Measurements from ENCODE around the gene PEG3.
"Not testable (repeated sequence)": the region's sequence is repeated elsewhere in the genome, so short reads cannot be mapped to it uniquely, and the experiment has no call there.

The PEG3 gene

DNA sequence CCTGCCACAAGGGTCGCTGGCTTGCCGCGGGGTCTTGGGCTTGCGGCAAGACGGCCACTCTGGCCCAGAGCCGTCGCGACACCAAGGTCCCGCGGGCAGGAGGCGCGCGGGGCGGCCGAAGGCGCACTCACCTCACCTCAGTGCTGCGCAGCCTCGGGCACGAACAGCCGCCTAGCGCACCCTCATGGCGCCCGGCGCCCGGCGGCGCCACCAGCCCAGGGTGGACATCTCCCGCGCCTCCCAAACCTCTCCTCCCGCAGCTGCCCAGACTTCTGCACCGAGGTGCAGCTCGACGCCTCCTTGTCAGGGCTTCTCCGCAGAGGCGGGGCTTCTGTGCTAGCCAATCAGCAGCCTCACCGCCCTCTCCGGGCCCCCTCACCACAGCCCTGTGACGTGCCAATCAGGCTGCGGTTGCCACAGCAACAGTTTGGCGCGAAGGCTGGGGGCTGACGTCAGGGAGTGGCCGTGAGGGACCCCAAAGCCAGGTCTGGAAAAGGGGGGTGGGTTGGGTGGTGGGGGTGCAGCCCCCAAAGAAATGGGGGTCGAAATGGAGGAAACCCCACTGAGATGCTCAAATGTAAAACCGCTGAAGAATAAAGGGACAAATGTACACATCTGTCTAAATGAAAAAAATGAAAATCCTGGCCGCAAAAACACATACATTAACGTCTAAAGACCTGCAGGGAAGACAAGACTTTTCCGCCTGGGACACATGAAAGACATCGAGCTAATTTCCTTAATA, at the start of gene PEG3, which contains the start of gene ZIM2:
PEG3 (minus strand) TSS at position 276 of the 742 bp plus-strand sequence. CDS start 16,071 bp downstream, outside the sequence.
ZIM2 (minus strand) TSS at position 276 of the 742 bp plus-strand sequence. CDS start 16,449 bp downstream, outside the sequence.
- no peak for DNase-seq

DNA sequence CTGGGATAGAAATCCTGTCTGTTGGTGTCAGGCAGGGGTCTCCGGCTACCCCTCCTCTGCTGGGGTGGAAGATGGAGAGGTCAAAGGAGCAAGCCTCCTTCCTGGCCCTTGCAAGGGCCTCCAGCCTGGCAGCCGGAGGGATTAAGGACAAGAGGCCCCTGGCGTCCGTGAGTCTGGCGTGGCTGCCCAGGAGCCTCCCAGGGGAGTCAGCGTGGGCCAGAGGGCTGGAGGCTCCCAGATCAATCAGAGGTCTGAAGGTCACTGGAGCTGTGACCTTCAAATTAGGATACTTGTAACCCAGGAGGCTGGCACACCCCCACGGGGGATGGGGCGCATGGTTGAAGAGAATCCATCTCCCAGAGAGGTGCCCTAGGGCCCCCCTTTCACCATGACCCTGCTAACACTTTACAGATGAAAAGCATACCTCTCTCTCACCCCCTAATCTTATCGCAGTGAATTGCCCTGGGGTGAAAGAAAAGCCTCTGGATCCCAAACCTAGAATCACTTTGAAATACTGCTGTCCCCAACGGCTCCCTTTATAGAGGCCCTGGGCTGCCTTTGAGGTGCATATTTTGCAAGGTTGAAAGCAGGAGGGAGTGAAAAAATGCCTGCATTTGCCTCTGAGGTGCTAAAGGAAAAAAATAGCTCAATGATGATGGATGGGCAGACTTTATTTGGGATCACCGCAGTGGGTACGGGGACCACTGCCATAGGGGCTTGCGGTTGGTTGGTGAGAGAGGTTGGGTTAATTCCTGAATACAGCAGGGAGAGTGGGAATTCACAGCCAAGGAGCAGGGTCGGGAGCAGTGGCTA, 44.9 kb upstream of the PEG3 start:
- no peak for DNase-seq

DNA sequence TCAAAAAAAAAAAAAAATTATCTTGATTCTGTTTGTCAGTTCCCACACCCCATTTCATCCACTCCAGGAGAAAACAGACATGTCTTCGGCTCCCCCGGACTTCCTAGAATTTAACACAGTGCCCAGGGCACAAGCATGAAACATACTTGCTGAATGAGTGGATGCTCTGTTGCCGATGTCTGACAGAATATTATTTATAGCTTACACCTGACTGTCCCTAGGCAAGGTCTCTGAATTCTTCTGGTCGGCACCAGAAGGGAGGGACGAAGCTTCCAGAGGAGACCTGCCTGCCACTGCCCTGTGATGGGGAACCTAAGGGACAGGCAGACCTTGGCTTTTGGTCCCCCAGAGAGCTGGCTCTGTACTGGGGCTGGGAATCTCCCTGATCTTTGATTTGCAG, 43.9 kb upstream of the PEG3 start:
- DNase-seq: no peak

DNA sequence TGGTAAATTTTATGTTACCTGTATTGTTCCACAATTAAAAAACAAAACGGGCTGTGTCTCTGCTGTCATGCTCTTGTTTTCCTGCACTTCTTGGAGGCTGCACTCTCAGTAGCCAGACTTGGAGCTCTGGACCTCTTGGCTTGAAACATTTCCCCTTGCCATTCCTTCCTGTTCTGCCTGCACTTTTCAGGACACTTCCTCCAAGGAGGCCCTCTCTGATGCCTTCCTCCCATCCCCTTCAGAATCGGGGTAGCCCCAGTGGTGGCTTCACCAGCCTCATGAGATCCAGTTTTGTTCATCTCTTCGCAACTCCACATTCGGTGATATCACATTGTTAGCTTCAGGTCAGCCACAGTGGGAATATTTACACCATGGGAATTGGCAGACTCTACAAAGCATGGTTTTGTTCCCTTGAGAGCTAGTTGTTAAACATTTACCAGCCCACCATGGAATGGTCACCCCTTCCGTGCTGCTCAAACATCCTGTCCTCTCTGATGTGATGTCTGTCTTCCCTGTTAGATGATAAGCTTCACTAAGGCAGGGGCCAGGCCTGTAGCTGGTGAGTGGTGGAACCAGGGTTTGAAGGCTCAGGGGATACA, 40.2 kb upstream of the PEG3 start:
- DNase-seq: no peak

DNA sequence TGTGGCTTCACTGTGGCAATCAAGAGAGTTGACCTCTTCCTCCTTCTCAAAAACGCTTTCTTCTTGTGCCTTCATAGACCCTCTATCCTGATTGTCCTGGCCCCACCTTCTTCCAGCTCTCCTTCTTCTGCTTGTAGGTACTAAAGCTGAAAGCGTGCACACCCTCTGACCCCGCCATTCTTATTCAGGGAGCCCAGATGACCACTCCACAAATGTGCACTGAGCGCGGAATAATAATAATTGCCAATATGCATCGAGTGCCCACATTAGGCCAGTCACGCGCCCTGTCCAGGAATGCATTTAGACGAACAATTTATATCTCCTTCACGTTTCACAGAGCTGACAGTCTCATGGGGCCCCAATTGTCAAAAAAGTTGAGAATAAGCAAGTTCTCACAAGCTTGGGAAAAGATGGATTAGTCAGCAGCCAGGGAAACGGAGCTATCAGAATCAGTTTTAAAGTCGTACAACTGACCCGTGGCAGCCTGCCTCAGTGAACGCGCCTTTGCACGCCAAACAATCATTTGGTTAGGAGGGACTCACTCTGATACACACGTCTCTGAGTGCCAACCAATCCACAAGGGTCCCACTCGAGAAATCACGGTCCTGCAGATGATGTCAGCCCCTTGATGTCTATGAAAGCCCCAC, 36.7 kb upstream of the PEG3 start:
- no peak for DNase-seq

DNA sequence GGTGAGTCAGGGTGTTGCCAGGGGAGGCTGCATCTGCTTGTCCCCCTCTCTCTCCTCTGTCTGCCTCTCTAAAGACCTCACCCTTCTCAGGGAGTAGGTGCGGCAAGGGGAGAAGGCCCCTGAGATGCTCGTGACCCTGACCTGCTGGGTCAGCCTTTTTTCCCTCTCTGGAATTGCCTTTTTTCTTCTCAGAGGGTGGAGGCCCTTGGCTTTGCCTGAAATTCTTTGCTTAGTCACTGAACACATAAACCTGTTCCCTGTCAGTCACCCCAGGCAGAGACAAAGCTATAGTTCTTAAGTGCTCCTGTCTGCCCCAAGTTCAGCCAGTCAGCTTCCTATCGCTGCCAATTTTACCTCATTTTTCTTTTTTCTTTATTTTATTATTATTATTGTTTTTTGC, 35.2 kb upstream of the PEG3 start:
- no peak for DNase-seq

DNA sequence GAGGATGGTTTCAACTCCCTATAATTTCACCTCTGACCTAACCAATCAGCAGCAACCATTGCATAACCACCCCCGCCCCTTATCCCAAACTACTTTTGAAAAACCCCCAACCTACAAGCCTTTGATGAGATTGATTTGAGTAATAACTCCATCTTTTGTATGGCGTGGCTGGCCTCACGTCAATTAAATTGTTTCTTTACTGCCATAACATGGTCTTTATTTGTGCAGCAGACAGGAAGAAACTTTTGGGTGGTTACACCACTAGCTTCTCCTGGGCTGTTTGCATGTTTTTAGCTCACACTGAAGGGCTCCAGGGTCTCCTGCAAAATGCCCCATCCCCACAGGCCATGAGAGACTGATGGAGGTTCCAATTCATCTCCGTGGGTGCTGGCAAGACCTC, 34.0 kb upstream of the PEG3 start:
- DNase-seq: no peak

DNA sequence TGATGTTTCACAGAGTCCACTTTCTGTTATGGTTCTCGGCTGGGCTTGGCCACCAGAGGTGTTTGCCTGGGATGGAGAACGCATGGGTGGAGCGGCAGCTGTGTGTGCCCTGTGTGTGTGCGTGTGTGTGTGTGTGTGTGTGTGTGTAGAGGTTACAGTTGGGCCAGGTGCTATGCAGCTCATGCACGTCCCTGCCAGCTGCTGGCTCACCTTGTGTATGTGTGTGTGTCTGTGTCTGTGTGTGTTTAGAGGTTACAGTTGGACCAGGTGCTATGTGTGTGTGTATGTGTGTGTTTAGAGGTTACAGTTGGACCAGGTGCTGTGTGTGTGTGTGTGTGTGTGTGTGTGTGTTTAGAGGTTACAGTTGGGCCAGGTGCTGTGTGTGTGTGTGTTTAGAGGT, 33.0 kb upstream of the PEG3 start:
- DNase-seq: no peak

DNA sequence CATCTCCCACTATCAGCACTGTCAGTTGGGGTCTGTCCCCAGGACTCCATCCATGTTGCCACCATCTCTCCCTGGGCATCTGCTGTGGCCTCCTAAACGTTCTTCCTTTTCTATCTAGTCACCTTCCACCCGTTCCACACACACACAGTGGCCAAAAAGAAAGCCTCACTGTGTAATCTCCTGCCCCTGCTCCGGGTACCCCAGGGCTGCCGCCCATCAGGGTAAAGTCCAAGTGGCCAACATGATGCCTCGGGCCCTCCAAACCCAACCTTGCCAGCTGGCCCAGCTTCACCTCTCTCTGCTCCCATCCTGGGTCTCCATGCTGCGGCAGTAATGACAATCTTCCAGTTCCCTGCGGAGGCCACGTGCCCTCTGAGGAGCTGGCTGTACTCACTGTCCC, 29.4 kb upstream of the PEG3 start:
- DNase-seq: no peak

DNA sequence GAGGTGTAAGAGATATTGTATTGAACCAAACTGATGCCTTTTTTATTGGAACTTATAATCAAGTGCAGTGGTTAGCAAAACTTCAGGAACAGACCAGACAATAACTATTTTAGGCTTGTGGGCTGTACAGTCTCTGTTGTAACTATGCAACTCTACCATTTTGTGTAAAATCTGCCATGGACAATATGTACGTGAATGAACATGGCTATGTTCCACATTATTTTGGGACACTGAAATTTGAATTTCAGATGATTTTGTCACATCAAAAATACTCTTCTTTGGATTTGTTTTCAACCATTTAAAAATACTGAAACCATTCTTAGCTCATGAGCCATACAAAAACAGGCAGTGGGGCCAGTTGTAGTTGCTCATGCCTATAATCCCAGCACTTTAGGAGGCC, 27.9 kb upstream of the PEG3 start:
- no peak for DNase-seq

DNA sequence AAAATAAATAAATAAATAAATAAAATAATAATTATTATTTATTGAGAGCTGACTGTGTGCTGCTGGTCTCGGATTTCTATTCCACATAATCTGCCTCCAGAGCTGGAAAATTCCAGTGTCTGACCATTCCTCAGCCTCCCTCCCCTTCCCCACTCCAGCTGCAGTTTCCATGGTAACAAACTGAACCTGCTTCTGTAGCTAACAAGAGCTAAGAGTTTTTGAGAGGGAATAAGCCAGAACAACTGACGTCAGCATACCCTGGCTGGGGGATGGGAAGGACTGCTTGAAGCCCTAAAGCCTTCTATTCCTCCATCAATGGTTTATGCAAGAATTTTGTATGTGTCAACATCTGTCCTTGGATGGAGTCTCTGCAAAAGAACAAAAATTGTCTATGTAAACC, 26.0 kb upstream of the PEG3 start:
- no peak for DNase-seq

DNA sequence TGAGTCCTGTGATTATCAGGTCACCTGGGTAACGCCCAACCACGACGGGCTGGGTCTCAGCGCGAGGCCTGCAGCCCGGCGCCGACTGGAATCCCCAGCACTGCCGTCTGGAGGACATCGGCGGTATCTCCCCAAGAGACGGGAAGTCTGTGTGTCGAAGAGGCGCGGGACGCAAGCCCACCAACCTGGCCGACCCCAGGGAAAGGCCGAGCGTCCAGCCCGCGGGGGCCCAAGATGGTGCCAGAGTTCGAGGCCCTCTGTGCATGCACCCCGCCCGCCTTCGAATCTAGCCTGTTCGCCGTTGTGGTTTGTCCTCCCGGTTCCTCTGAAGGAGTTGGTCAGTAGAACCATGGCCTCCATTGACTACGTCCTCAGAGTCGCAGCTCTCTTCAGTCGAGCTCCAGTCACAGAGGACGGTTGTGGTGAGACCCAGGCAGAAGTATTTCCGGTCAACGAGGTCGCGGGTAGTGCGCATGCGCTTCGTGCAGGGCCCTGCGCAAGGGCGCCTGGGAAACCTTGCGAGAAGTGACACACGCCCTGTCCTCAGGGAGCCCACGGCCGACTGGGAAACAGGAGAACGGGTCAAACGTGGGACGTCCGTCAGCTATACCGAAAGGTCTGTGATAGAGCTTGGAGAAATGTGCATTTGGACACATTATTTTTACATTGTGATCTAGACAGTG, 24.1 kb upstream of the PEG3 start:
- DNase-seq: no peak

DNA sequence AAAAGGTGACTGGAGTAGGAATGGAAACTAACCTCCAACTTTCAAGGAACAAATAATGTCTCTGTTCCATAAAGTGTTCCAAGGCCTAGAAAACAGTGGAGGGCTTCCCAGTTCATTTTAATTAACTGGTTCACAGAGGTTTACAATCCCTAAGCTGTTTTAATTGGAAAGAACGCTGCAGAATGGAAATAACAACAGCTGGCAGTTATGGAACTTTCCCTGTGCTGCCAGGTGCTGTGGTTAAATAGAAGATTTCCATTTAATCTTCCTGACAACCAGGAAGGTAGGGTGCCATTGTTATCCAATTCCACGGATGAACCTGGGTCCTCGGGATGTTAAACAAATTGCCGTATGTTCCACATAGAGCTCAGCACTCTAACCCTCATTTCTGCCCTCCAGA, 22.2 kb upstream of the PEG3 start:
- DNase-seq: no peak

DNA sequence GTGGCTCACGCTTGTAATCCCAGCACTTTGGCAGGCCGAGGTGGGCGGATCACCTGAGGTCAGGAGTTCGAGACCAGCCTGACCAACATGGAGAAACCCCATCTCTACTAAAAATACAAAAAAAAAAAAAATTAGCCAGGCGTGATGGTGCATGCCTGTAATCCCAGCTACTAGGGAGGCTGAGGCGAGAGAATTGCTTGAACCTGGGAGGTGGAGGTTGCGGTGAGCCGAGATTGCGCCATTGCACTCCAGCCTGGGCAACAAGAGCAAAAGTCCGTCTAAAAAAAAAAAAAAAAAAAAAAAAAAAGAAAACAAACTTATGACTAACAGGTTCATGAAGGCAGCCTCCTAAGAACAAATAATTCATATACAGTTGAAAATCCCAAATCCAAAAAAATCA, 19.9 kb upstream of the PEG3 start:
- not testable (repeated sequence) for DNase-seq

DNA sequence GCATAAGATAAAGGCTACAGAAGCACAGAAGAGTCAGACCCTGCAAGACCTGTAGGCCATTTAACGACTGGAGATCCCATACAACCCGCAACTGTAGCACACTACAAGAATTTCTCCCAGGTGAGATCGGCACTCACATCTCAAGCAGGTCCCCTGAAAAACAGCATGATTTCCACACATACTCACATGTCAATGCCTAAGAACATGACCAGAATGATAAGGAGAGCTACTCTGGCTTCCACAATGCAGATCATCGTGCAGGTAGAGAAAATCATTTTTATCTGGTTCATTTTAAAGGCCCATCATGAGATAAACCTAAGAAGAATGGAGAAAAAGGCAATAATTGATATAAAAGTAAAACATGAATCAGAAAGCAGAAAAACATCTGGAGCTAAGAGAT, 17.5 kb upstream of the PEG3 start:
- DNase-seq: no peak

DNA sequence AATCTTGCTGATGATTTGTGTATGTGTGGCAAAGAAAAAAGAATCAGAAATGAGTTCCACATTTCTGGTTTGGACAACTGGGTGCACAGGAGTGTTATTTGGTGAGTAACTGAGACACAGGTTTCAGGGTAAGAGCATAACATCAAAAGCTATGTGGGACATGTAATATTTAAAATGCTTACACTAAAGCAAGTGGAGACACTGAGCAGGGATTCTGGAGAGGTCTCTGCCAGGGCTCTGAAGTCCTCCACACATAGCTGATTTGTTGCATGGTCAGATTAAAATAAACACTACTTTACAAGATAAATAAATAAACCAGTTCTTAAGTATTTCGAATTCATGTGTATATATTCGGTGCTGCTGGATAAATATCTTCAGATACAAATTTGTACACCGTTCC, 16.3 kb upstream of the PEG3 start:
- no peak for DNase-seq

DNA sequence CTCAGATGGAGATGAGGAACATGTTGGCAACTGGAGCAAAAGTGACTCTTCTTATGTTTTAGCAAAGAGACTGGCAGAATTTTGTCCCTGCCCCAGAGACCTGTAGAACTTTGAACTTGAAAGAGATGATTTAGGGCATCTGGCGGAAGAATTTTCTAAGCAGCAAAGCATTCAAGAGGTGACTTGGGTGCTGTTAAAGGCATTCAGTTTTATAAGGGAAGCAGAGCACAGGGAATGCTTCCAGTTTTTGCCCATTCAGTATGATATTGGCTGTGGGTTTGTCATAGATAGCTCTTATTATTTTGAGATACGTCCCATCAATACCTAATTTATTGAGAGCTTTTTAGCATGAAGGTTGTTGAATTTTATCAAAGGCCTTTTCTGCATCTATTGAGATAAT, 11.8 kb upstream of the PEG3 start:
- DNase-seq: not testable (repeated sequence)

DNA sequence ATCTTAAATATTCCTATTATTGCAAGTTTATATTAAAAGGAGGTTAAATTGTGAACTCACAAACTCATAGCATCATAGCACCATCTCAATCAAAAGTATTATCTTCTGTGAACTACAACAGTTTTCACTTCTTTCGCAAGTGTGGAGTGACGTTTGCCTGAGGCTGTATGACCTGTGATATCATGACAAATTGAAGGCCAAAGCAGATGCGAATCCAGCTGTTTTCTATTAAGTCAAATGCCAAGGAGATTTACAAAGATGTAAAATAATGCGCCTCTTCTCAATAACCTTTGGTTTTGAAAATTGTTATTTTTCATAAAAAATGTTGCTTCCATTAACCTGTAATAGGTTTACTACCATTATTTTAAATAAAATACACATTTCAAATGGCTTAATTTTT, 7.6 kb upstream of the PEG3 start:
- no peak for DNase-seq

DNA sequence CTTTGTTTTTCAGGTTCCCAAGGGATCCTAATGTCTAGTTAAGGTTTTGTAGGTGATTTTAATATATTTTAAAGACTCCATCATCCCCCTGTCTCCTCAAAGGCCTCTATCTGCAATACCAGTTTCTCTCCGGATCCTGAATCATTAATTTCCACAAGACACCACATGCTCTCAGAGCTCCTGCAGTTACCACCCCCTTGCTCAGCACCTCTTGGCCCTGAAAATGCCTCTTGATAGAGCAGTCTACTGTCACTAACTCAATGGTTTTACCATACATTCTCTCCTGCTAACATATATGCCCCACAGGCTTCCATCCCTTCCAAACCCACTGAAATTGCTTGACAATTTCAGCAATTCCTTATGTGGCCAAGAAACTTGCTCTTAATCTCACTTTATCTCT, 1.9 kb upstream of the PEG3 start:
- DNase-seq: no peak

DNA sequence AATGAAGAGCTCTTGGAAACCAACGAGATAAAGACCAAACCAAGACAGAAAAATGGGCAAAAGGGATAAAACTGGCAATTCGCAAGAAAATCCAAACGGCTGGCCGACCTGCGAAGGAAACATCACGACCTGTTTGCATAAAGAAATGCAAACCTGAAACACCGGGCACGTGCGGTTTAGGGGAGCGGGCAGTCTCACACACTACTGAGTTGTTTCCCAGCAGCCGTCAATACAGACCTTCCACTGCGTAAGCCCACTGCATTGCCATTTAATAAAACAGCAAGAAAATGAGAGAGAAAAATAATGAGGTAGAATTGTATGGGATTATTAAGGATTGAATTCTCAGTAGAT, 642 bp upstream of the PEG3 start:
- no peak for DNase-seq

DNA sequence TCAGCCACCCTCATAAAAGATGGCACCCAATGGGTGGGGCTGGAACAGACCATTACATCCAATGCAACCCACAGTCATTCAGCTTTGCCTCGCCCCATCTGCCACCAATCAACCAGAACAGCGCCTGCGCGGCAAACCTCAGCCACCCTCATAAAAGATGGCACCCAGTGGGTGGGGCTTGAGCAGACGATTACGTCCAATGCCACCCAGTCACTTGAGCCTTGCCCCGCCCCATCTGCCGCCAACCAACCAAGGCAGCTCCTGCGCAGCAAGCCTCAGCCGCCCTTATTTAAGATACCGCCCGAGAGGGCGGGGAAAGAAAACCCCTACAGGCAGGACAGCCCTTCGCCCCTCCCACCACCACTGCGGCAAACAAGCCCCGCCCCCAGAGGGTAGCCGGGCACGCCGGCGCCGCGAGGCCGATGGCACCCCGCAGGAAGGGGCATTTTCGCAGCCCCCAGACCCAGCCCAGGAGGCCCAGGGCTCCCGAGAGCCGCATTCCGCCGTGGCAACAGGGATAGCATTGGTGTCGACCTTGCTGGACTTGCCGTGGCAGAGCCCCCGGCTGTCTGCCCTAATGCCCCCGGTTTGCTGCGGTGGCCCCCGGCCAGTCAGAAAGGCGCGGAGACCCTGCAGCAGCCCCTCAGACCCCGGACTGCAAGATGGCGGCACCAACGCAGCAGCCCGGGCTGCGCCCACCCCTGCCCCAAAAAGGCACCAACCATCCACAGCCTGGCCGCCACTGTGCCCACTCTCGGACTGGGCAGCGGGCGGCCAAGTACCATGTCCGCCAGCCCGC, 675 bp downstream of the PEG3 start:
- peak; percentile 82 for DNase-seq
